Measurements from ENCODE around the gene CHCHD1. TPM values are rescaled to one million over a fixed set of nuclear protein-coding genes. Genes with fewer than 3 reads are reported as not detected.
A peak's percentile ranks its signal among the peaks of the same experiment; 100 is the strongest.
"Not testable (repeated sequence)": the region's sequence is repeated elsewhere in the genome, so short reads cannot be mapped to it uniquely, and the experiment has no call there.

Gene CHCHD1
- total RNA-seq, 1 experiment from 2014 or later, result 32.3 TPM

DNA sequence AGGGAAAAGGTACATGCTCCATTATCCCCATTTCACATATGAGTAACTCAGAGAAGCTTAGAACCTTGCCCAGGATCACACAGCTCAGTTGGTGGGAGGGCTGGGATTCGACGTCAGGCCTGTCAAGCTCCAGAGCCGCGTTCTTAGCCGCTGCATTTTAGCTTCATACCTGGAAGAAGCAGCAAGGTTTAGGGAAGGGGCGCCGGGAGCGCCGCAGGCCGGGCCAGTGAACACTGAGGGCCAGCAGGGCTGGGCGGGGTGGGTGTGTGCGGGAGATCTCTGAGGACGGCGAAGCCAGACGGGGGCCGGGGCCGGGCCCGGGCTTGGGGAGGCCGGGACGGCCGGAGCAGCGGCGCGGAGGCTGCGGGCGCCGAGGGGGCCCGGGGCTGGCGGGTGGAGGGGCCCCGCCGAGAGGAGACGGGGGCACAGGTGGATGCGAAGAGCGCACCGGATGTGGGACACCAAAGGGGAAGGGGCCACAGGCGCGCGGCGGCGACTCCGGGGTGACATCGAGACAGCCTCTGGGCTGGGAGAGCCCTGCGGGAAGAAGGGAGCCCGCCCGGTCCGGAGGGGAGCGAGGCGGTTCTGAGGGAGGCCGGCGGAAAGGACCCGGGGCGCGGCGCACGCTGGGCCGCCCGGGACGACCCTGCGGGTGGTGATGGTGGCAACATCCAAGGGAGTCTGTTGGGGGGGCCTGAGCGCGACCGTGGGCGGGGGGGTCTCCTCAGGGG, 29.1 kb downstream of the CHCHD1 start:
- DNase-seq (ENCODE audit: low read depth), result peak; percentile 21

GRCh38 chr10:73812657-73813056, 30.8 kb downstream of the CHCHD1 start:
- no peak for DNase-seq (ENCODE audit: low read depth)

DNA sequence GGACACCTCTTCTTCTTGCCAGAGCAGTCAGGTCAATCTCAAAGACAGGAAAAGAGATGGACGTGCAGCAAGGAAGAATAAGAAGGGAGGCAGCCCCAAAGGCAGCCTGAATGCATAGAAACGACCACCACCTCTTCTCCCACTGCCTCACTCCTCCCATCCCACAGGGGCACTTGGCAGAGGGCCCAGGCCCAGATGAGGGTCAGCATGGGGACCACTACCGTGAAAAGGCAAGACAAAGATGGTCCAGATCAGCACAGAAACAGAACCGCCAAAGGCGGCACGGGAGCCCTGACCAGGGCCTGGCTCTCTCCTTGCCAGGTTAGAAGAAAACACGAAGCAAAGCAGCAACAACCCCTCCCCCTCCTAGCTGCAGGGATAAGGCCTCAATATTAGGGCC, 31.5 kb downstream of the CHCHD1 start:
- no peak for DNase-seq (ENCODE audit: low read depth)

GRCh38 chr10:73814276-73814895, 32.5 kb downstream of the CHCHD1 start:
- DNase-seq (ENCODE audit: low read depth), result no peak

GRCh38 chr10:73814896-73815718, 33.3 kb downstream of the CHCHD1 start:
- DNase-seq (ENCODE audit: low read depth), result no peak

DNA sequence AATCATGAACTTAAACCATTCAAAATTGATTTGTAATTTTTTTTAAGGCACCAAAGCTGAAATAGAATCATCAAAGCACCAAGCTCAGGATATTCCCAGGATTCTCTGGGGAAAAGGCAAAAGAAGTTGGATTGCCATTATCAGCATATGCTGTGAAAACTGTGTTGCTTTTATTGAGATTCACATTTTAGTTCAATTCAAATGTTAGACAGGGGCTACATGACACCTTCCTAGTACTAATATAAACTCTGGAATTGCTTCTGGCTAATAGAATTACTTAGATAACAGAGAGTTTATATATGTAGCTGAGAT, 33.8 kb downstream of the CHCHD1 start:
- DNase-seq (ENCODE audit: low read depth), result no peak

DNA sequence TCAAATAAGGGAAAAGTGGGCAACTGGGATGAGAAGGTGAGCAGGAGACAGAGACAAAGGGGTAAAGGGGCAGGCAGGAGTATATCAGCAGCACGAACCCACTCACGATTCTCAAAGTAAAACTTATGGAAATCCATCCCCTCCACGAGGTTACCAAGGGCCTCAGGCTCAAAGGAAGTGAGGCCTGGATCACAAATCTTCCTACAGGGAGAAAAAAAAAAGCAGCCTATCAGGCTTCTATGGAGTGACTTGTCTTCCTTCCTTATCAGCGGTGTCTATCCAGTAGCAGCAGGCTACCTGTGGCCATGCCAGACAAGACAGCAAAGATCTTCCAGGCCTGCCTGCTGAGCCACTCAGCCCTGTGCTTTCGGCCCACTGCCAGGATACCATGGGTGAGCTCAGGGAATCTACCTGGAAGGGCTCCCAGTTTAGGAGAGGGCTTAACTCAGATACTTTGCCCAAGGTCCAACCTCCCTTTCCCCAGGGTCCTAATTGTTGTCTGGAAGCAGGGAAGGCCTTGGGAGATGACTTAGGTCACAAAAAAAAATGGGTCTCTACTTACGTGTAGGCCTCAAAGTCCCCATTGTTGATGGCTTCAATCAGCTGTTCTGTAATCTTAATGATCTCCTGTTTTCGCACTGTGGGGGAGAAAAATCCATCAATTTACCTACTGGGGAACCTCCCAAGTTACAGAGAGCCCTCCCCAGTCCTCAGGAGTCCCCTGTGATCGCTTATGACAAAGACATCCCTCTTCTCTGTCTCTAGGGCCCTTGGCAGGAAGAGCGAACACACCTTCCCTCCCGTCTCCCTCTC, 35.3 kb downstream of the CHCHD1 start:
- DNase-seq (ENCODE audit: low read depth), result no peak

GRCh38 chr10:73817826-73818225, 36.0 kb downstream of the CHCHD1 start:
- DNase-seq (ENCODE audit: low read depth), result no peak

DNA sequence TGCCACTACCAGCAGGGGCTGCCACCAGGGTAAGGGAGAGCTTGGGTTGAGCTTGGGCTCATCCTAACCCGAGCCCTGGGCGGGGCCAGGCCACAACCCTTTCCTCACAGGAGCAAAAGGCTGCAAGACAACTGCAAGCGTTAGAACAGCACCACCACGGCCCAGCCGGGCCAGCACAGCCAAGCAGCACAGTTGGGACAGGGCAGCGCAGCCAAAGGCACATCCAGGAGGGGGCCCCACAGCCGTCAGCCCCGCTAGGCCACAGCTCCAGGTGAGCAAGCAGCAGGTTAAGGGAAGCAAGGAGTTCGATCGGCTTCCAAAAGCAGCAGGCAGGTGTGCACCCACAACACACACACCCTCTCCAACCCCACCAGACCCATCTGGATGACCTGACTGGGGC, 36.6 kb downstream of the CHCHD1 start:
- no peak for DNase-seq (ENCODE audit: low read depth)

DNA sequence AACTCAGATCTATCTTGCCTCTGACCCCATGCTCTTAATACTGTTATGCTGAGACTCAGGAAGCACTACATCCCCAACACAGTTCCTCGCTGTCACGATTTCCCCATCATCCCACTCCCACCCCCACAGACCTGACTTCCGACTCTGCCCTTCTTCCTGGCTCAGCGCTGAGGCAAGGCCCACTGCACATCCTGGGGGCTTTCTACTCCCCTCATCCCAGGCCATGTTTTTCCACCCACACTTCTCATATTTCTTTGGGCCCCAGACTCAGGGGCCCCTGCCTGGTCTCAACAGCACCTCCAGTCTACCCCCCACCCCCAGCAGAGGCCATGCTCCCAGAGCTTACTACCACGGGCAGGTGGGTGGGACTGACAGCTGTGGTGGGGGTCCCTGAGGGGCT, 37.2 kb downstream of the CHCHD1 start:
- DNase-seq (ENCODE audit: low read depth), result no peak

GRCh38 chr10:73819513-73820093, 37.8 kb downstream of the CHCHD1 start:
- DNase-seq (ENCODE audit: low read depth), result no peak

DNA sequence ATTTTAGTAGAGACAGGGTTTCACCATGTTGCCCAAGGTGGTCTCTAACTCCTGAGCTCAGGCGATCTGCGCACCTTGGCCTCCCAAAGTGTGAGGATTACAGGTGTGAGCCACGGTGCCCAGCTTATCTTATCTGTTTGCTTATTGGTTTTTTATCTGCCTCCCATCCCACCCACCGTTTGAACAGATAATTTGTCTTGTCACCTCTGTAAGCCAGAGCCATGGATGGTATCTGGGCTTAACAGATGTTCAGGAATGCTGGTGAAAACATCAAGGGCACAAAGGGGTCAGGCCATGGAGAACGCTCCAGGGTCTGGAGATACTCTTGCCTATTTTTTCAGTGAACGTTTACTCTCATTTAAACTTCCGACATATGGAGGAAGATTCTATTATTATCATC, 41.5 kb downstream of the CHCHD1 start:
- DNase-seq (ENCODE audit: low read depth), result no peak

GRCh38 chr10:73824146-73824725, 42.4 kb downstream of the CHCHD1 start:
- no peak for DNase-seq (ENCODE audit: low read depth)

GRCh38 chr10:73827346-73828089, 45.7 kb downstream of the CHCHD1 start:
- DNase-seq (ENCODE audit: low read depth), result peak; percentile 83

GRCh38 chr10:73828161-73828560, 46.3 kb downstream of the CHCHD1 start:
- DNase-seq (ENCODE audit: low read depth), result no peak

DNA sequence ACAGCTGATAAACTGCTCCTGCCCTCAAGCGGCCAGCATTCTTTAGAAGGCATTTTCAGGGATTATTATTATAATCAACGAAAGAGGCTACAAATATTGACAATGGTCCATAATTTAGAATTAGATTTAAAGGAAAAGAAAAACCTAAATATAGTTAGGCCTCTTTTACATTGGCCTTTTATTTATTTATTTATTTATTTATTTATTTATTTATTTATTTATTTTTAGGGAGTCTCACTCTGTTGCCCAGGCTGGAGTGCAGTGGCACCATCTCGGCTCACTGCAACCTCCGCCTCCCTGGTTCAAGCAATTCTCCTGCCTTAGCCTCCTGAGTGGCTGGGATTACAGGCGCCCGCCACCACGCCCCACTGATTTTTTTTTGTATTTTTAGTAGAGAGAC, 47.2 kb downstream of the CHCHD1 start:
- DNase-seq (ENCODE audit: low read depth), result not testable (repeated sequence)

All from Daoy (cell line).